Measurements from ENCODE around the gene RHOF.

The RHOF gene

DNA sequence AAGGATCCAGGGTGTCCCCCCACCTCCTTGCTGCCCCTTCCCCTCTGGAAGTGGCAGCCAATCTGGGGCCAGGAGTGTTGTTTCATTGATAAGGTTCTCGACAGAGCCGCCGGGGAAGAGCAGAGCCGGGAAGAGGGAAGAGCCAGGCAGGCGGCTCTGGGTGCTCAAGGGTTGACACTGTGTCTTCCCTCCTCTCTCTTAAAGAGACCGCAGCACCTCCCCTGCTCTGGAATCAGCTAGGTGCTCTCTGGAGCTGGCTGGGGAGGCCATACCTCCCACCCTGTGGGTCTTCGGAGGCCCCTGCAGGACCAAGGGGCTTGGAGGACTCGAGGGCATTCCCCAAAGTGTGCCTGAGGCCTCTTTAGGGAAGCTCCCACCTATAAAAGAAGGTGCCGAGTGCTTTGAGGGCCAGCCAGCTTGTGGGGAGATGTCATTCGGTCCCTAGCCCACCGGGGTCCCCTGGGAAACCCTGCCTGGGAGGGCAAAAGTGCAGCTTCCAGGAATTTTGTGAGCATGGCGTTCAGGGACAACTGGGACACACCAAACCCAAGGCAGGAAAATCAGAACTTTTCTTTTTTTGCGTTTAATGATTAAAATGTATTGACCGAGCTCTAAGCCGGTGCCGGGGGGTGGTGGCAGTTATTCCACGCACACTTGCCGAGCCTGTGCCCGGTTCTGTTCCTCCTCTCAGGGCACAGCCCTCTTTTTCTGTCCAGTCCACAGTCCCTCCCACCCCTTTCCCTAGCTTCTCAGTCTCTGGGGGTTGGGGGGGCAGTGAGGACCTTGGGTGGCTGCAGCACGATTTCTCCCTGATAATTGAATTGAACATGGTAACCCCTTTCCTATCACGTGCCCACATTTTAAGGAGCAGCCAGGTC is 13.3 kb upstream of the RHOF start:
- no peak overlapping the region for H3K23ac ChIP-seq (ENCODE audit: low read length)
- H3K4ac ChIP-seq (ENCODE audit: low read depth, low read length), result peak overlapping the region; percentile 65
- H2BK120ac ChIP-seq (ENCODE audit: insufficient read depth, low read length, poor library complexity), result no peak overlapping the region
- no CpG with 5 or more reads among the region's 21 CpGs for WGBS (ENCODE audit: extremely low coverage, insufficient coverage, insufficient read length)
- no peak overlapping the region for H2BK12ac ChIP-seq (ENCODE audit: low read length)
- H3K36me3 ChIP-seq (ENCODE audit: control insufficient read depth in 1 of 2, insufficient read depth in 2 of 2, low read length in 2 of 2), result peaks cover 39 to 42% of the 10 kb centered on the region in 2 experiments
- H3K9me3 ChIP-seq (ENCODE audit: insufficient read depth, low read depth, low read length), result no peaks in the 10 kb centered on the region
- no peak overlapping the region for H2AK5ac ChIP-seq (ENCODE audit: low read length)
- no peak overlapping the region for H4K8ac ChIP-seq (ENCODE audit: low read depth, low read length)
- H3K79me1 ChIP-seq (ENCODE audit: low read length), result peaks cover 19% of the 10 kb centered on the region
- no peak overlapping the region for H3K4me3 ChIP-seq (ENCODE audit: low read depth, low read length)
- H3K27me3 ChIP-seq (ENCODE audit: insufficient read depth, low read length), result no peaks in the 10 kb centered on the region
- H3K4me1 ChIP-seq (ENCODE audit: control insufficient read depth in 1 of 2, insufficient read depth in 2 of 2, low read length in 2 of 2), result peaks cover 18 to 23% of the 10 kb centered on the region in 2 experiments
- H4K12ac ChIP-seq (ENCODE audit: low read depth, low read length), result no peak overlapping the region
- H2BK5ac ChIP-seq (ENCODE audit: low read depth, low read length, poor library complexity), result no peak overlapping the region
- H3K4me2 ChIP-seq (ENCODE audit: low read length), result peak overlapping the region; percentile 44
- no peak overlapping the region for H3K18ac ChIP-seq (ENCODE audit: low read length)
- H3K79me2 ChIP-seq (ENCODE audit: control insufficient read depth, insufficient read depth, low read length, poor library complexity), result peaks cover 19% of the 10 kb centered on the region
- no peak overlapping the region for H4K91ac ChIP-seq (ENCODE audit: low read depth, low read length)
- no peak overlapping the region for H3K14ac ChIP-seq (ENCODE audit: low read length)
- H3K9ac ChIP-seq (ENCODE audit: low read length), result no peak overlapping the region
- H3K27ac ChIP-seq (ENCODE audit: low read depth, low read length), result no peak overlapping the region
- no peak for DNase-seq
- H2AFZ ChIP-seq (ENCODE audit: insufficient read depth, low read length, poor library complexity), result no peak overlapping the region

DNA sequence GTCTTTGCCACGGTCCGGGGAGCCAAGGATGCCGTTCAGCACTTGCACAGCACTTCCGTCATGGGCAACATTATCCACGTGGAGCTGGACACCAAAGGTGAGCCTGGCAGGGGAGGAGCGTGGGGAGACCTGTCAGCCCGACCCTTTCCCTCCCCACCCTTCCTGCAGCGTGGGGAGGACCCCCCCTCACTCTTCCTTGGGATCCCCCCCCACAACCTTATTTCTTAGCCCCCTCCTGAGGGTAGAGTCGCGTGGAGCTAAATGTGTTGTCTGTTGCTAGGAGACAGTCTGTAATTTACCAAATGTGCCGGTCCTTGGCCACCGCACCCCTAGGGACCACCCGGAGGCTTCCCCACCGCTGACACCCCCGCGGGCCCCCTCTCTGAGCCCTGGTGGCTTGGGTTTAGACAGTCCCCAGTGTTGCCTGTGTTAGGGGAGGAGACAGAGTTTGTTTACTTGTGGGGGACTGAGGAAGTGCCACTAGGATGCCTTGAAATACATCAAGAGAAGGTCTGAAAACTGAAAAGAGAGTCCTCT is 12.6 kb upstream of the RHOF start:
- peak overlapping the region; percentile 18 for H3K4ac ChIP-seq (ENCODE audit: low read depth, low read length)
- H3K36me3 ChIP-seq (ENCODE audit: control insufficient read depth in 1 of 2, insufficient read depth in 2 of 2, low read length in 2 of 2), result peaks cover 36 to 37% of the 10 kb centered on the region in 2 experiments
- no peak overlapping the region for H3K14ac ChIP-seq (ENCODE audit: low read length)
- H4K8ac ChIP-seq (ENCODE audit: low read depth, low read length), result no peak overlapping the region
- no peak overlapping the region for H2BK5ac ChIP-seq (ENCODE audit: low read depth, low read length, poor library complexity)
- H3K4me3 ChIP-seq (ENCODE audit: low read depth, low read length), result peak overlapping the region; percentile 23
- no peak overlapping the region for H4K12ac ChIP-seq (ENCODE audit: low read depth, low read length)
- H3K18ac ChIP-seq (ENCODE audit: low read length), result no peak overlapping the region
- DNase-seq, result no peak
- peak overlapping the region; percentile 63 for H3K9ac ChIP-seq (ENCODE audit: low read length)
- H3K79me2 ChIP-seq (ENCODE audit: control insufficient read depth, insufficient read depth, low read length, poor library complexity), result peaks cover 26% of the 10 kb centered on the region
- no peak overlapping the region for H2AK5ac ChIP-seq (ENCODE audit: low read length)
- peak overlapping the region; percentile 44 for H3K4me2 ChIP-seq (ENCODE audit: low read length)
- no peak overlapping the region for H3K27ac ChIP-seq (ENCODE audit: low read depth, low read length)
- H2BK12ac ChIP-seq (ENCODE audit: low read length), result no peak overlapping the region
- peaks cover 11 to 16% of the 10 kb centered on the region in 2 experiments for H3K4me1 ChIP-seq (ENCODE audit: control insufficient read depth in 1 of 2, insufficient read depth in 2 of 2, low read length in 2 of 2)
- H3K79me1 ChIP-seq (ENCODE audit: low read length), result peaks cover 26% of the 10 kb centered on the region
- no peak overlapping the region for H2BK120ac ChIP-seq (ENCODE audit: insufficient read depth, low read length, poor library complexity)
- H3K27me3 ChIP-seq (ENCODE audit: insufficient read depth, low read length), result no peaks in the 10 kb centered on the region
- no peaks in the 10 kb centered on the region for H3K9me3 ChIP-seq (ENCODE audit: insufficient read depth, low read depth, low read length)
- WGBS (ENCODE audit: extremely low coverage, insufficient coverage, insufficient read length), result no CpG with 5 or more reads among the region's 16 CpGs
- H3K23ac ChIP-seq (ENCODE audit: low read length), result peak overlapping the region; percentile 34
- H2AFZ ChIP-seq (ENCODE audit: insufficient read depth, low read length, poor library complexity), result no peak overlapping the region
- H4K91ac ChIP-seq (ENCODE audit: low read depth, low read length), result no peak overlapping the region

DNA sequence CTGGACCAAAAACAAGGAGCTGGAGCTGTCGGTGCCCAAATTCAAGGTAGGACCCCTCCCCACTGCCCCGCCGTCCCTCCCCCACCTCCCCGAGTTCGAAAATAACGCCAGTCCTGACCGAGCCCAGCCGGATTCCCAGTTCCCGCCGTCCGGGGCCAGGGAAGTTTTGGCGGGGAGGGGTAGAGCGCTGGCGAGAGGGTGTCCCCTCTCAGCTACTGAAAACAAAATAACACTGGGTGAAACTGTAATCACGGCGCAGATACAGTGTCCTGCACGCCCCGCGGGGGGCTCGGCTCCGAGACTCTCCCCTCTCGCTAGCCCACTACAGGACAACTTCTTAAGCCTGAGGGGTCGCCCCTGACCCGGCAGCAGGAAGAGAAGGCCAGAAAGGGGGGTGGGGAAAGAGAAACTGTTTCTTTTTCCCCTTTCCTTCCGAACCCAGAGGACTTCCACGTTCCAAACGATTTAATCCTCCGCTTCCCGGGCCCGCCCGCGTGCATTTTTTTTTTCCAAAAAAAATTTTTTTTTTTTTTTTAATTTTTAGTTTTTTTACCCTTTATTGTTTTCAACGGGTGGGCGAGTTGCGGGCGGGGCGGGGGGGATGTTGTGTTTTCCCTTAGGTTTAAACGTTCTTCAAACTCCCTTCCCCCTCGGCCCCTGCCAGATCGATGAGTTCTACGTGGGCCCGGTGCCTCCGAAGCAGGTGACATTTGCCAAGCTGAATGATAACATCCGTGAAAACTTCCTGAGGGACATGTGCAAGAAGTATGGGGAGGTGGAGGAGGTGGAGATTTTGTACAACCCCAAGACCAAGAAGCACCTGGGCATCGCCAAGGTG is 11.9 kb upstream of the RHOF start:
- H3K27me3 ChIP-seq (ENCODE audit: insufficient read depth, low read length), result no peaks in the 10 kb centered on the region
- no peaks in the 10 kb centered on the region for H3K9me3 ChIP-seq (ENCODE audit: insufficient read depth, low read depth, low read length)
- peak overlapping the region; percentile 97 for H3K4me2 ChIP-seq (ENCODE audit: low read length)
- peak overlapping the region; percentile 63 for H4K8ac ChIP-seq (ENCODE audit: low read depth, low read length)
- H2BK12ac ChIP-seq (ENCODE audit: low read length), result no peak overlapping the region
- H2BK120ac ChIP-seq (ENCODE audit: insufficient read depth, low read length, poor library complexity), result peak overlapping the region; percentile 49
- H2AK5ac ChIP-seq (ENCODE audit: low read length), result peak overlapping the region; percentile 31
- peak overlapping the region; percentile 77 for H3K4me3 ChIP-seq (ENCODE audit: low read depth, low read length)
- no CpG with 5 or more reads among the region's 45 CpGs for WGBS (ENCODE audit: extremely low coverage, insufficient coverage, insufficient read length)
- H4K12ac ChIP-seq (ENCODE audit: low read depth, low read length), result peak overlapping the region; percentile 56
- peak overlapping the region; percentile 34 for H3K23ac ChIP-seq (ENCODE audit: low read length)
- H3K18ac ChIP-seq (ENCODE audit: low read length), result peak overlapping the region; percentile 89
- peak overlapping the region; percentile 62 for H3K14ac ChIP-seq (ENCODE audit: low read length)
- H3K4ac ChIP-seq (ENCODE audit: low read depth, low read length), result peak overlapping the region; percentile 25
- H2AFZ ChIP-seq (ENCODE audit: insufficient read depth, low read length, poor library complexity), result peak overlapping the region; percentile 35
- peak in 1 of 2 donors; percentile 38 for DNase-seq
- peak overlapping the region; percentile 88 for H3K9ac ChIP-seq (ENCODE audit: low read length)
- peaks cover 32% of the 10 kb centered on the region for H3K79me1 ChIP-seq (ENCODE audit: low read length)
- no peak overlapping the region for H3K27ac ChIP-seq (ENCODE audit: low read depth, low read length)
- H3K4me1 ChIP-seq (ENCODE audit: control insufficient read depth in 1 of 2, insufficient read depth in 2 of 2, low read length in 2 of 2), result peaks cover 8 to 12% of the 10 kb centered on the region in 2 experiments
- H3K79me2 ChIP-seq (ENCODE audit: control insufficient read depth, insufficient read depth, low read length, poor library complexity), result peaks cover 32% of the 10 kb centered on the region
- H4K91ac ChIP-seq (ENCODE audit: low read depth, low read length), result peak overlapping the region; percentile 60
- peaks cover 29 to 34% of the 10 kb centered on the region in 2 experiments for H3K36me3 ChIP-seq (ENCODE audit: control insufficient read depth in 1 of 2, insufficient read depth in 2 of 2, low read length in 2 of 2)
- peak overlapping the region; percentile 69 for H2BK5ac ChIP-seq (ENCODE audit: low read depth, low read length, poor library complexity)

DNA sequence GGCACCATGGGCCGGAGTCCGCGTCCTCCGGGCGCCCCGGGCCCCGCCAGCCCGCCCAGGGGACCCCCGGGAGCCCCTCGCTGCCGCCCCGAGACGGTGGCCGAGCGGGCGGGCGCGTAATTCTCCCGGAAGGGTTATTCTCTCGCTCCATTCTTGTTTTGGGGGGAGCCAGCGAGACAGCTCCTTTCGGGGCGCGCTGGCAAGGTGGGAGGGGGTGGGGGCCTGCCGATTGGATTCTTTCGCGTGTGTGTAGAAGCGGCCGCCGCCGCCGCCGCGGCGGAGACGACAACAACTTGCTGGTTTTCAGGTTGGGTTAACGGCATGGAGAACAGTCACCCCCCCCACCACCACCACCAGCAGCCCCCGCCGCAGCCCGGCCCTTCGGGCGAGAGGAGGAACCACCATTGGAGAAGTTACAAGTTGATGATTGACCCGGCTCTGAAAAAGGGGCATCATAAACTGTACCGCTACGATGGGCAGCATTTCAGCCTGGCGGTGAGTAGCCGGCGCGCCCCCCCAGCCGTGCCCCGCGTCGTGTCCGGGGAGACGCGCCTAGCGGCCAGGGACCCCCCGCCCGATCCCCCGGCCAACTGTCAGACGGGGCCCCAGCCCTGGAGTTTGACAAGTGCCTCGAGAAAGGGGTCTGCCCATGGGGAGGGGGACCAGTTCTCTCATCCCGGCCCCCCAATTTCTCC is 11.1 kb upstream of the RHOF start:
- WGBS (ENCODE audit: extremely low coverage, insufficient coverage, insufficient read length), result no CpG with 5 or more reads among the region's 63 CpGs
- Histone ChIP-seq H3K79me2 (ENCODE audit: control insufficient read depth, insufficient read depth, low read length, poor library complexity) (peaks cover 39% of the 10 kb centered on the region), H2BK5ac (ENCODE audit: low read depth, low read length, poor library complexity) (peak overlapping the region; percentile 49), H3K4me3 (ENCODE audit: low read depth, low read length) (peak overlapping the region; percentile 77), H3K4me1 (ENCODE audit: control insufficient read depth in 1 of 2, insufficient read depth in 2 of 2, low read length in 2 of 2) (peaks cover 8 to 11% of the 10 kb centered on the region in 2 experiments), H3K23ac (ENCODE audit: low read length) (no peak overlapping the region), H3K18ac (ENCODE audit: low read length) (peak overlapping the region; percentile 4), H4K12ac (ENCODE audit: low read depth, low read length) (no peak overlapping the region), H3K9me3 (ENCODE audit: insufficient read depth, low read depth, low read length) (no peaks in the 10 kb centered on the region), H3K4ac (ENCODE audit: low read depth, low read length) (peak overlapping the region; percentile 25), H3K4me2 (ENCODE audit: low read length) (peak overlapping the region; percentile 97), H3K27ac (ENCODE audit: low read depth, low read length) (peak overlapping the region; percentile 94), H4K8ac (ENCODE audit: low read depth, low read length) (peak overlapping the region; percentile 64), H2AFZ (ENCODE audit: insufficient read depth, low read length, poor library complexity) (peak overlapping the region; percentile 55), H4K91ac (ENCODE audit: low read depth, low read length) (peak overlapping the region; percentile 60), H2BK12ac (ENCODE audit: low read length) (no peak overlapping the region), H2BK120ac (ENCODE audit: insufficient read depth, low read length, poor library complexity) (peak overlapping the region; percentile 4), H3K36me3 (ENCODE audit: control insufficient read depth in 1 of 2, insufficient read depth in 2 of 2, low read length in 2 of 2) (peaks cover 21 to 25% of the 10 kb centered on the region in 2 experiments), H3K79me1 (ENCODE audit: low read length) (peaks cover 39% of the 10 kb centered on the region), H3K14ac (ENCODE audit: low read length) (peak overlapping the region; percentile 68), H2AK5ac (ENCODE audit: low read length) (peak overlapping the region; percentile 0), H3K9ac (ENCODE audit: low read length) (peak overlapping the region; percentile 88), H3K27me3 (ENCODE audit: insufficient read depth, low read length) (no peaks in the 10 kb centered on the region)
- peak in 1 of 2 donors; percentile 56 for DNase-seq

Data from trophoblast cell (in vitro differentiated cells and primary cell).